GM12874 (cell line): ENCODE results near the gene KRT23.

ENCODE experiments used
- CTCF ChIP-seq: IDR thresholded peaks from 2 replicates; pipeline ENCODE4 v1.5.1; 2011; ENCODE audit warnings: low read depth, mild to moderate bottlenecking, control low read depth, low read length, moderate library complexity; ENCODE audit not compliant: insufficient read depth

KRT23 gene

GRCh38 chr17:40975516-40975915 lies 38.1 kb upstream of the KRT23 start:
- no peak for TF ChIP-seq CTCF

GRCh38 chr17:40974366-40974765 lies 36.9 kb upstream of the KRT23 start:
- TF ChIP-seq CTCF = no peak

- no peak for TF ChIP-seq CTCF
Measured at GRCh38 chr17:40967582-40967981, 30.1 kb upstream of the KRT23 start.

GRCh38 chr17:40966848-40967247 lies 29.4 kb upstream of the KRT23 start, which contains the start of gene KRT39:
TSS of gene KRT39 (minus strand) at chr17:40966948. CDS start at chr17:40966856, 92 bp downstream.
- no peak for TF ChIP-seq CTCF

GRCh38 chr17:40963838-40964237 lies 26.4 kb upstream of the KRT23 start:
- peak; percentile 57; the same call in 1 of the 2 replicates for TF ChIP-seq CTCF

GRCh38 chr17:40962059-40962561 lies 24.7 kb upstream of the KRT23 start:
- no peak for TF ChIP-seq CTCF

GRCh38 chr17:40961591-40961990 lies 24.1 kb upstream of the KRT23 start:
- no peak for TF ChIP-seq CTCF
